SHP77 treated with DMSO at 0.1 percent for 48 hours (cell line): ENCODE measurements around the gene EHD4.

Experiments used
- DNase-seq: peaks from one replicate; lab custom pipeline; 2025; lab: John Stamatoyannopoulos, UW

Gene EHD4

GRCh38 chr15:41881086-41881485, 91.3 kb downstream of the EHD4 start:
- no peak for DNase-seq

- no peak for DNase-seq
Measured at GRCh38 chr15:41880156-41880877, 92.0 kb downstream of the EHD4 start.

- DNase-seq: no peak
Measured at GRCh38 chr15:41879321-41879845, 93.0 kb downstream of the EHD4 start.

GRCh38 chr15:41878355-41878699, 94.0 kb downstream of the EHD4 start:
- DNase-seq: no peak

- DNase-seq: no peak
Measured at GRCh38 chr15:41877631-41878354, 94.6 kb downstream of the EHD4 start.

GRCh38 chr15:41876689-41877088, 95.7 kb downstream of the EHD4 start:
- no peak for DNase-seq

- no peak for DNase-seq
Measured at GRCh38 chr15:41876007-41876406, 96.3 kb downstream of the EHD4 start.

GRCh38 chr15:41874736-41875135, 97.6 kb downstream of the EHD4 start:
- no peak for DNase-seq

GRCh38 chr15:41873711-41874110, 98.6 kb downstream of the EHD4 start:
- DNase-seq: no peak

GRCh38 chr15:41872166-41872747, 100.1 kb downstream of the EHD4 start:
- DNase-seq: no peak

- DNase-seq: no peak
Measured at GRCh38 chr15:41871175-41871905, 101.0 kb downstream of the EHD4 start.

GRCh38 chr15:41870689-41871081, 101.7 kb downstream of the EHD4 start:
- DNase-seq: no peak

- DNase-seq: no peak
Measured at GRCh38 chr15:41869770-41870688, 102.3 kb downstream of the EHD4 start.

GRCh38 chr15:41868321-41868720, 104.0 kb downstream of the EHD4 start:
- DNase-seq: no peak

- DNase-seq: no peak
Measured at GRCh38 chr15:41866872-41867579, 105.3 kb downstream of the EHD4 start.

- DNase-seq: no peak
Measured at GRCh38 chr15:41866263-41866703, 106.1 kb downstream of the EHD4 start.

- DNase-seq: no peak
Measured at GRCh38 chr15:41865490-41866055, 106.8 kb downstream of the EHD4 start.

- no peak for DNase-seq
Measured at GRCh38 chr15:41862515-41863116, 109.7 kb downstream of the EHD4 start.

GRCh38 chr15:41861736-41862356, 110.5 kb downstream of the EHD4 start:
- DNase-seq: no peak
